GM12875 (cell line): ENCODE data around the gene POMT2.

Experiments
- H3K4me3 ChIP-seq: one replicate; pipeline ENCODE4 v1.5.1; 2011; ENCODE audit warnings: low read depth, low read length, control low read depth
- TF ChIP-seq, protein P1 (sequence below): IDR thresholded peaks from 2 replicates; pipeline ENCODE4 v1.5.1; 2011; ENCODE audit warnings: low read depth, mild to moderate bottlenecking, control low read depth, inconsistent platforms, low read length, moderate library complexity, borderline replicate concordance; ENCODE audit not compliant: insufficient read depth

The POMT2 gene

GRCh38 chr14:77310026-77310425 is 10.7 kb downstream of the POMT2 start:
- TF ChIP-seq, protein P1, sequence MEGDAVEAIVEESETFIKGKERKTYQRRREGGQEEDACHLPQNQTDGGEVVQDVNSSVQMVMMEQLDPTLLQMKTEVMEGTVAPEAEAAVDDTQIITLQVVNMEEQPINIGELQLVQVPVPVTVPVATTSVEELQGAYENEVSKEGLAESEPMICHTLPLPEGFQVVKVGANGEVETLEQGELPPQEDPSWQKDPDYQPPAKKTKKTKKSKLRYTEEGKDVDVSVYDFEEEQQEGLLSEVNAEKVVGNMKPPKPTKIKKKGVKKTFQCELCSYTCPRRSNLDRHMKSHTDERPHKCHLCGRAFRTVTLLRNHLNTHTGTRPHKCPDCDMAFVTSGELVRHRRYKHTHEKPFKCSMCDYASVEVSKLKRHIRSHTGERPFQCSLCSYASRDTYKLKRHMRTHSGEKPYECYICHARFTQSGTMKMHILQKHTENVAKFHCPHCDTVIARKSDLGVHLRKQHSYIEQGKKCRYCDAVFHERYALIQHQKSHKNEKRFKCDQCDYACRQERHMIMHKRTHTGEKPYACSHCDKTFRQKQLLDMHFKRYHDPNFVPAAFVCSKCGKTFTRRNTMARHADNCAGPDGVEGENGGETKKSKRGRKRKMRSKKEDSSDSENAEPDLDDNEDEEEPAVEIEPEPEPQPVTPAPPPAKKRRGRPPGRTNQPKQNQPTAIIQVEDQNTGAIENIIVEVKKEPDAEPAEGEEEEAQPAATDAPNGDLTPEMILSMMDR = no peak
- H3K4me3 ChIP-seq = no peak overlapping the region

DNA sequence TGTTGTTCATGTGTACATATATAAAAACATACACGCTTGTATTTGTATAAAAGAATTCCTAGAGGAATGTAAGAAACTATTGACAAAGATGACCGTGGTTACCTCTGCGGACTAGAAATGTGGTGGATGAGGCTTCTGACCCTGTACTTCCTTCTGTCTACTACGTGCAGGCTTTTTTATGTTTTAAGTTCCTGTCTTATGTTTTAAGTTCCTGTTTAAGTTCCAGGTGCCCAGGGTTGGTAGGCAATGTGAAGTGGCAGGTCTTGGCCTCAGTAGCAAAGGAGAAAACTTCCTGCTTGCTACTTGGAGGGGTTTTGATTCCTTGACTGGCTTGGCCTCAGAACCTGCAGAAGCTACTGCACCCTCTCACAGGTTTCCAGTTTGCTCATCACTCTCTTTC is 11.6 kb downstream of the POMT2 start:
- TF ChIP-seq, protein P1 = no peak
- H3K4me3 ChIP-seq = no peak overlapping the region

DNA sequence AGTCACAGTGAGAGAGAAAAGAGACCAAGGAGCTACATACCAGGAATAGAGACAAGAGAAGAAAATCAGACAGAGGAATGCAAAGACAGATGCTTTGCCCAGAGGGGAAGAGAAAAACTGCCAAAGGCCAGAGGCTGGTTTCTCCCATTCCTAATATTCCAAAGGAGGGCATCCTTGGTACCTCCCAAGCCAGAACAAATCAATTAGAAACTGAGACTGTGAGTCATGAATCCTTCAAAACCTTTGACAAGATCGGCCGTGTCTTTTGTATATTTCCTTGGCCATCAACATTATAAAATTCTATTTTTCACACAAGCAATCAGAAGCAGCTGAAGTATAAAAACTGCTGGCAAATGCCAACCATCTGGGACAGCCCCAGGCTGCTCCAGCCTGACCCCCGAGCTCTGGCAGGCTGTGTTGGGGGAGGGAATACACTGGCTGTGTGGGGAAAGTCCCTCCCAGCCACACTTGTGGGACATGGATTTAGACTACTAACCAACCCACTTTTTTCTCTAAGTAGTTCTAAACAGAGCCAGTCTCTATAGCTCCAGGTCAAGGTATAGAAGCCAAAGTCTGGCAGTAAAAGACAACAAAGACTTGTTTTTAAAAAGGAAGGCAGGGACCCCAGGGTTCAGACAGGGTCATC is 13.7 kb downstream of the POMT2 start:
- TF ChIP-seq, protein P1 = no peak
- no peak overlapping the region for H3K4me3 ChIP-seq

GRCh38 chr14:77306416-77306815 is 14.3 kb downstream of the POMT2 start:
- TF ChIP-seq, protein P1 = no peak
- no peak overlapping the region for H3K4me3 ChIP-seq

DNA sequence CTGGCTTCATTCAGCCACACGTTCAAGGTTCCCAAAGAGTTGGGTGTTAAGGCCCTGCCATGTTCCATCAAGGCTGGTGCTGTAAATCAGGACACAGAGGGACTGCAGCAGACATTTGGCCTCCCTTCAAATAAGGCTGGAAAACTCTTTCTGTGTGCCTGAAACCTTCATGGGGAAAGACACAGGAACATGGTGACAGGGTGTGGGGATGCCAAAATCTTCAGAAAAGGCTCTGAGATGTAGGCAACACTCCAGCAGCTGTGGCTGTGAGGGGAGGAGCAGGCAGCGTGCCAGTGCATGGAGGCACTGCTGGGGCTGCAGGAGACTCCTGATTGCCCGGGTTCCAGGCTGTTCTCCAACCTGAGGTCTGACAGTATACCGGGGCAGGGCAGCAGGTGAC is 15.0 kb downstream of the POMT2 start:
- H3K4me3 ChIP-seq = no peak overlapping the region
- TF ChIP-seq, protein P1 = no peak

- TF ChIP-seq, protein P1 = no peak
Observed at GRCh38 chr14:77303417-77304156, 17.1 kb downstream of the POMT2 start.

GRCh38 chr14:77302926-77303325 is 17.8 kb downstream of the POMT2 start:
- H3K4me3 ChIP-seq = no peak overlapping the region
- TF ChIP-seq, protein P1 = no peak

More at GRCh38 chr14:77303417-77304156, 17.1 kb downstream of the POMT2 start:
- H3K4me3 ChIP-seq = no peak overlapping the region
